OCI-LY1 (cell line): ENCODE measurements around the gene TGFBRAP1.

ENCODE experiments used
- CTCF ChIP-seq: fragments of 200-600 bp; sonication (generic), shearing (Covaris generic); IDR thresholded peaks from 2 replicates; pipeline ENCODE4 v1.5.1; 2017; ENCODE audit warnings: mild to moderate bottlenecking, antibody characterized with exemption, low read length, moderate library complexity, mixed read lengths
- EZH2 ChIP-seq: fragments of 200-600 bp; sonication (generic), shearing (Covaris generic); IDR thresholded peaks from 2 replicates; pipeline ENCODE4 v1.8.0; 2017; ENCODE audit warnings: borderline replicate concordance, mixed run types, mild to moderate bottlenecking, antibody characterized with exemption, low read length, moderate library complexity, mixed read lengths

GRCh38 chr2:105258835-105259350 is 70.6 kb downstream of the TGFBRAP1 start:
- TF ChIP-seq CTCF (no peak), EZH2 (no peak)
